ENCODE measurements around the gene POLA1. TPM values are rescaled to one million over a fixed set of nuclear protein-coding genes. Genes with fewer than 3 reads are reported as not detected.

The POLA1 gene
- total and polyA plus RNA-seq, 2 donors (not counting 1 experiment from before 2014, with no cell fraction given) = 3.0 to 16.3 TPM

DNA sequence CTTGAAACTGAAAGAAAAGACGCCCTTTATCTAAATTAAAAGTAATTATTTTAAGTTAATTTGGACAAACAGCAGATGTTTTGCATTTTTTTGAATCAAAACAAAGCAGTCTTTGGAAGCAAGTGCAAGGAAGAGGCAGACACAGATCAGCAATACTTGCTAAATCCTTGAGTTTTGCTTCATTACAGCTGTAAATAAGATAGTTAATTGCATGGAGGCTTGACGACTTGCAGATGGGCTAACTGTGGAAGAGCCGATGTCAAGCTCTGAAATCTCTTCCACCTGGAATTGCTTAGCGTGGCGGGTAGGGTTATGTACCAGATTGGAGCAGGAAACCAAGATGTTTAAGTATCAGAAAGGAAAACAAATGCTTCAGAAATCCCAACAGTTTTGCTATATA, 148.8 kb downstream of the POLA1 start:
- H3K36me3 ChIP-seq (replicated peaks in 1 of 2; ENCODE audit: control extremely low read depth in 1 of 2, control insufficient read depth in 1 of 2, extremely low read depth in 1 of 2, insufficient read depth in 2 of 2, low read length in 1 of 2) = no peaks in the 10 kb centered on the region
- Mint-ChIP-seq H3K4me3 (no peak overlapping the region), H3K9me3 (ENCODE audit: insufficient read depth) (no peaks in the 10 kb centered on the region), H3K27me3 (no peaks in the 10 kb centered on the region), H3K4me1 (peaks cover 4% of the 10 kb centered on the region), H3K27ac (no peak overlapping the region)
- ChIA-PET CTCF (no interaction called here), POLR2A (no interaction called here)
- ATAC-seq (ENCODE audit: low read depth) (no peak), DNase-seq (no peak)
- H3K4me2 ChIP-seq (replicated peaks; ENCODE audit: low read depth, low read length, poor library complexity, severe bottlenecking) = no peak overlapping the region
- WGBS (ENCODE audit: insufficient coverage) = no CpG with 5 or more reads among the region's 5 CpGs
- no peak overlapping the region for H2AFZ ChIP-seq (ENCODE audit: insufficient read depth, low read depth, low read length, poor library complexity, severe bottlenecking)
- no peak overlapping the region for H3K4me3 ChIP-seq (ENCODE audit: control extremely low read depth in 1 of 5, extremely low read depth in 1 of 5, insufficient read depth in 1 of 5, low read depth in 2 of 5, low read length in 4 of 5)
- H3K9ac ChIP-seq (ENCODE audit: low read length) = no peak overlapping the region
- H3K79me2 ChIP-seq (ENCODE audit: control insufficient read depth, insufficient read depth, low read length) = no peaks in the 10 kb centered on the region
- no peak overlapping the region for H3K27ac ChIP-seq (ENCODE audit: low read length in 2 of 2)
- TF ChIP-seq, protein P1, sequence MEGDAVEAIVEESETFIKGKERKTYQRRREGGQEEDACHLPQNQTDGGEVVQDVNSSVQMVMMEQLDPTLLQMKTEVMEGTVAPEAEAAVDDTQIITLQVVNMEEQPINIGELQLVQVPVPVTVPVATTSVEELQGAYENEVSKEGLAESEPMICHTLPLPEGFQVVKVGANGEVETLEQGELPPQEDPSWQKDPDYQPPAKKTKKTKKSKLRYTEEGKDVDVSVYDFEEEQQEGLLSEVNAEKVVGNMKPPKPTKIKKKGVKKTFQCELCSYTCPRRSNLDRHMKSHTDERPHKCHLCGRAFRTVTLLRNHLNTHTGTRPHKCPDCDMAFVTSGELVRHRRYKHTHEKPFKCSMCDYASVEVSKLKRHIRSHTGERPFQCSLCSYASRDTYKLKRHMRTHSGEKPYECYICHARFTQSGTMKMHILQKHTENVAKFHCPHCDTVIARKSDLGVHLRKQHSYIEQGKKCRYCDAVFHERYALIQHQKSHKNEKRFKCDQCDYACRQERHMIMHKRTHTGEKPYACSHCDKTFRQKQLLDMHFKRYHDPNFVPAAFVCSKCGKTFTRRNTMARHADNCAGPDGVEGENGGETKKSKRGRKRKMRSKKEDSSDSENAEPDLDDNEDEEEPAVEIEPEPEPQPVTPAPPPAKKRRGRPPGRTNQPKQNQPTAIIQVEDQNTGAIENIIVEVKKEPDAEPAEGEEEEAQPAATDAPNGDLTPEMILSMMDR (IDR thresholded peaks at IDR 0.05) = no peak
- TF ChIP-seq EZH2 (IDR thresholded peaks at IDR 0.05; ENCODE audit: borderline replicate concordance, insufficient read depth, low read depth, low read length, poor library complexity, severe bottlenecking) = no peak
- intact Hi-C loops (cut with micrococcal nuclease) = no loop called here
- no peaks in the 10 kb centered on the region for H3K27me3 ChIP-seq (replicated peaks in 1 of 4; ENCODE audit: control extremely low read depth in 1 of 4, control insufficient read depth in 3 of 4, insufficient read depth in 4 of 4, low read length in 3 of 4)
- no peaks in the 10 kb centered on the region for H3K9me3 ChIP-seq (ENCODE audit: control extremely low read depth in 1 of 3, control insufficient read depth in 2 of 3, insufficient read depth in 1 of 3, low read length in 2 of 3)
- no peaks in the 10 kb centered on the region for H4K20me1 ChIP-seq (ENCODE audit: control insufficient read depth, insufficient read depth, low read length, poor library complexity, severe bottlenecking)
- H3K4me1 ChIP-seq (ENCODE audit: control insufficient read depth in 2 of 2, insufficient read depth in 2 of 2, low read length in 2 of 2) = peaks cover 0 to 3% of the 10 kb centered on the region in 2 donors

DNA sequence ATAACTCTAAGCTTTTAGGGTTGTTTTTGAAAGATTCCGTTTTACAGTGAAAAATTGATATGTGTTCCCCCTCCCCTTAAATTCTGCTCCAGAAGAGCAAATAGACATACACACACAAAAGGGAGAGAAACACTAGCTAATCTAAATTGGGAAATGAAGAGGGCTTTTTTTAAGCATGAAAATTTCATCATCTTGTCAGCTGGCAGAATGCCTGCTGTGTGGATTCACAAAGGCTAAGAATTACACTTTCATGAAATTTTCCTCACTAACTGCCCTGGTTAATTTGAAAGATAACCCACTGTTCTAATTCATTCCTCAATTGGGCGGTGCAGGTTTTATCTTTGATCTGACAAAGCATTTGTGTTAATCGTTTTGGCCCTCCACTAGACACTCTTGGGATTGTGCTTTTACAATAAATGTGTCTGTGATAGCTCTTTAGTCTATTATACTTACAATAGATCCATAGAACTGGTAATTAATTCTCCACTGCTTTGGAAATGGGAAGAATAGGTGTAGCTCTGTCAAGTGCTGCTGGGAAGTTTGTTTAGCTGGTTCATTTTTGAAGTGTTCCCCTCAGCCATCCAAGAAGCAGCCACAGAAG, 152.9 kb downstream of the POLA1 start:
- DNase-seq (no peak), ATAC-seq (ENCODE audit: low read depth) (no peak)
- Histone ChIP-seq H3K27me3 (replicated peaks in 1 of 4; ENCODE audit: control extremely low read depth in 1 of 4, control insufficient read depth in 3 of 4, insufficient read depth in 4 of 4, low read length in 3 of 4) (no peaks in the 10 kb centered on the region), H3K36me3 (replicated peaks in 1 of 2; ENCODE audit: control extremely low read depth in 1 of 2, control insufficient read depth in 1 of 2, extremely low read depth in 1 of 2, insufficient read depth in 2 of 2, low read length in 1 of 2) (no peaks in the 10 kb centered on the region), H3K27ac (ENCODE audit: low read length in 2 of 2) (no peak overlapping the region), H4K20me1 (ENCODE audit: control insufficient read depth, insufficient read depth, low read length, poor library complexity, severe bottlenecking) (no peaks in the 10 kb centered on the region), H3K4me3 (ENCODE audit: control extremely low read depth in 1 of 5, extremely low read depth in 1 of 5, insufficient read depth in 1 of 5, low read depth in 2 of 5, low read length in 4 of 5) (no peak overlapping the region), H2AFZ (ENCODE audit: insufficient read depth, low read depth, low read length, poor library complexity, severe bottlenecking) (no peak overlapping the region), H3K9ac (ENCODE audit: low read length) (no peak overlapping the region), H3K79me2 (ENCODE audit: control insufficient read depth, insufficient read depth, low read length) (no peaks in the 10 kb centered on the region), H3K4me1 (ENCODE audit: control insufficient read depth in 2 of 2, insufficient read depth in 2 of 2, low read length in 2 of 2) (no peaks in the 10 kb centered on the region), H3K9me3 (ENCODE audit: control extremely low read depth in 1 of 3, control insufficient read depth in 2 of 3, insufficient read depth in 1 of 3, low read length in 2 of 3) (no peaks in the 10 kb centered on the region), H3K4me2 (replicated peaks; ENCODE audit: low read depth, low read length, poor library complexity, severe bottlenecking) (no peak overlapping the region)
- no peak for TF ChIP-seq EZH2 (IDR thresholded peaks at IDR 0.05; ENCODE audit: borderline replicate concordance, insufficient read depth, low read depth, low read length, poor library complexity, severe bottlenecking)
- TF ChIP-seq, protein P1 (IDR thresholded peaks at IDR 0.05) = no peak
- Mint-ChIP-seq H3K27me3 (no peaks in the 10 kb centered on the region), H3K4me1 (no peaks in the 10 kb centered on the region), H3K4me3 (no peak overlapping the region), H3K9me3 (ENCODE audit: insufficient read depth) (no peaks in the 10 kb centered on the region), H3K27ac (no peak overlapping the region)
- POLR2A ChIA-PET = no interaction called here
- WGBS (ENCODE audit: insufficient coverage) = no CpG with 5 or more reads among the region's 3 CpGs
- intact Hi-C loops (cut with micrococcal nuclease) = no loop called here
- CTCF ChIA-PET = interaction anchor here (2.4 kb wide), 1 partner anchor 8 kb away, joined by 8 read pairs; no protein-coding TSS in a partner anchor

Measured in B cell (primary cell).